HG02884 (cell line): ENCODE measurements around the gene SWAP70.

Experiments
- ATAC-seq: cut with Tn5 transposase; IDR thresholded peaks from one replicate; pipeline ENCODE4 v1.9.1; 2021; ENCODE audit warnings: mild to moderate bottlenecking, moderate library complexity; ENCODE audit not compliant: unreplicated experiment

Gene SWAP70

GRCh38 chr11:9651481-9651880 lies 12.4 kb upstream of the SWAP70 start:
- no peak for ATAC-seq

DNA sequence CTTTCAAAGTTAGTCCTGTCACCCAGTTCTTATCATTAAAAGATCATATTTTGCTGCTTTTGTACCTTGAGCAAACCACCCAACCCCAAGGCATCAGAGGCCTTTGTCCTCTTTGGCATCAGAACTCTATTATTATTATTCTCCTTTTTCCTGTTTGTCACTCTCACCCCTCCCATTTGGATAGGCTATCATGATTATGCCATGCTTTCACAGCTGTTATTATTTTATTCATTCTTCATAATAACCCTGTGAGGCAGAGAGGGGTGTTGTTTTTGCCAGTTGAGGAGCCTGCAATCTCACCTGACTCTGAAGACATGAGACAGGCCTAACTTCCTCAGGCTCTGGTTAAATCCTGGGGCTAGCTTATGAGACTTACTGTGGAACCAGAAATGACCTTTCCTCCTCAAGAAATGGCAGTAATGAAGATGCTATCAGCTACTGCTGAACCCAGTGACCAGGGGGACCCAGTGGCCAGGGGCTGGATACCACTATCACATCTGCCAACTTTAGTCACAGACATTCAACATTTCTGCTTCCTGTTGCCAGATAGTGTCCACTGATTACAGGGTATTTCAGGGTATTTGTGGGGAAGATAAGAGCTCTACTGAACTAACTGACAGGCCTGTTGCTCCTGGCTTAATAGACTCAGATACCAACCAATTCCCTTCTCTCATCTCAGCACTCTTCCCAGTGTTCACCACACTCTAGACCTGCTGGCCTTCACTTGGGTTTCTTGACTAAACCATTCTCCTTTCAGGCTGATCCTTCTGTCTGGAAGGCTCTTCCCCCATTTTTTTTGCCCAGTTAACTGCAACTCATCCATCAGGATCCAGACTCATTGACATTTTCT lies 11.8 kb upstream of the SWAP70 start:
- no peak for ATAC-seq

DNA sequence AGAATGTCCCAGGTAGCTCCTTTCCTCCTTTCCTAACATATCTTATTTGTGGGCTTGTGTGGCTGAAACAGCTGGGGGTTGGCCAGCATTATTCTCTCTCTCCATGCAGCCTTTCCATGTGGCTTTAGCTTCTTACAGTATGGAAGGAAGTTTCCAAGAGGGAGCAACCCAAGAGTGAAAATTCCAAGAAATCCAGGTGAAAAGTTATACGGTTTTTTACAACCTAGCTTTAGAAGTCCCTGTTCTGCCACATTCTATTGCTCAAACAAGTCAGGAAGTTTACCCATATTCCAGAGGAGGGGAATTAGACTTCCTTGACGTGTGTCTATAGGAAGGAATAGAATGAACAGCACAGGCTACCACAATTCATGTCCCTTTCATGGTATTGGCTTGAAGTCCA lies 10.0 kb upstream of the SWAP70 start:
- no peak for ATAC-seq

GRCh38 chr11:9656864-9657263 lies 7.0 kb upstream of the SWAP70 start:
- ATAC-seq: no peak

GRCh38 chr11:9657531-9657930 lies 6.3 kb upstream of the SWAP70 start:
- no peak for ATAC-seq

- no peak for ATAC-seq
Observed at GRCh38 chr11:9660886-9661285, 3.0 kb upstream of the SWAP70 start.

DNA sequence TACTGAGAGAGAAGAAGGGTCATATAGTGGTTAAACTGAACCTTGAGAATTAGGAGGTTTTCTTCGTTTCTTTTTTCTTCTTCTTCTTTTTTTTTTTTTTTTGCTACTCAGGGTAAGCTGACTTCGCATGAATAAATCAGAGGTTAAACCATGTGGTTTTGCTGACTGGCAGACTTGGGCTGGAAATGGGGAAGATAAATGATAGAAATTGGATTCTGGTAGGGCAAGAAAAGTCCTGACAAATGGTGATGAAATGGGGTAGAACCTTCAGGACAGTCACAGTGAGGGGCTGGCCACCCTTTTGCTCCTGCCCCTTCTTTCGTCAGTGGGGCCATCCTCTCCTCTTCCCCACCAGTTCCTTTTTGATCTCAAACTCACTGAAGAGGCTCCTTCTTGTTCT lies 1.6 kb upstream of the SWAP70 start:
- ATAC-seq: no peak

GRCh38 chr11:9664276-9665171 lies 647 bp downstream of the SWAP70 start:
- peak; percentile 31 for ATAC-seq

DNA sequence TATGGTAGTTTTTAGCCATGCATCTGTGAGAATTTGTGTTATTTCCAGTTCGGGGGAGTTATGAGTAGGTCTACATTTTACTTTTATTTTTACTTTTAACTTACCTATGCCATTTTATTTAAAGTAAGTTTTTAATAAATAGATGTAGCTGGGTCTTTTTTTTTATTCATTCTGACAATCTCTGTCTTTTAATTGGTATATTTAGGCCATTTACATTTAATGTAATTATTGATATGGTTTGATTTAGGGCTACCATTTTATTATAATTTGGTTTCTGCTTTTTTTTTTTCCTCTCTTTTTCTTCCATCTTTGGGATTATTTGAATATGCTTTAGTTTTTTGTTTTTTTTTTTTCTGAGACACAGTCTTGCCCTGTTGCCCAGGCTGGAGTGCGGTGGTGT lies 1.9 kb downstream of the SWAP70 start:
- no peak for ATAC-seq

DNA sequence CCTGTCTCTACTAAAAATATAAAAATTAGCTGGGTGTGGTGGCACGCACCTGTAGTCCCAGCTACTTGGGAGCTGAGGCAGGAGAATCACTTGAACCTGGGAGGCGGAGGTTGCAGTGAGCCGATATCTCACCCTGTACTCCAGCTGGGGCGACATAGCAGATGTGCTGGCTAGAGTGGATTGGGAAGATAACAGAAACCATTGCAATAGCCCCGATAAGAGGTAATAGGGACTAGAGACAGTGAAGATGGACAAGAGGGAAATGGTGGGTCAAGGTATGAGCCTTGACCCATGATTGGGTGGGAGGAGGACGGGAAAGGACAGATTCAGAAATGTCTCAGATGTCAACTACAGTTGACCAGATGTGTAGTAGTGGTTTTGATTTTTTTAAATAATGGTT lies 6.1 kb downstream of the SWAP70 start:
- ATAC-seq: no peak

DNA sequence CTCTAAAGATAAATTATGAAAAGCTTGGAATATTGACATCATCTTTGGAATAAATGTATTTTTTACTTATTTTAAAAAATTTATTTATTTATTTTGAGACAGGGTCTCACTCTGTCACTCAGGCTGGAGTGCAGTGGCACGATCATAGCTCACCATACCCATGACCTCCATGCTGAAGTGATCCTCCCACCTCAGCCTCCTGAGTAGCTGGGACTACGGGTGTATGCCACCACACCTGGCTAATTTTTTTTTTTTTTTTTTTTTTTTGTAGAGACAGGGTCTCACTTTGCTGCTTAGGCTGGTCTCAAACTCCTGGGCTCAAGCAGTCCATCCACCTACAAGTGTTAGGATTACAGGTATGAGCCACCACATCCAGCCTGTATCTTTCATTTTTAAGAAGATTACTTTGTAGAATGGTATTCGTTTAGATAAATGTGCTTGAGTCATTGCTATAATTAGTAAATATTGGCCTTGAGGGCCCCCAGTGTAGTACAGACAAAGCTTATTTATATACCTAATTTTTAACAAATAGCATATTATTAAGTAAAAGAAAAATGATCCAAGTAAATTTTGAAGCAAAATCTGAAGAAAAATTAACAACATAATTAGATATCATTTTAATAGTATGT lies 8.5 kb downstream of the SWAP70 start:
- no peak for ATAC-seq

GRCh38 chr11:9672918-9673317 lies 9.0 kb downstream of the SWAP70 start:
- no peak for ATAC-seq

DNA sequence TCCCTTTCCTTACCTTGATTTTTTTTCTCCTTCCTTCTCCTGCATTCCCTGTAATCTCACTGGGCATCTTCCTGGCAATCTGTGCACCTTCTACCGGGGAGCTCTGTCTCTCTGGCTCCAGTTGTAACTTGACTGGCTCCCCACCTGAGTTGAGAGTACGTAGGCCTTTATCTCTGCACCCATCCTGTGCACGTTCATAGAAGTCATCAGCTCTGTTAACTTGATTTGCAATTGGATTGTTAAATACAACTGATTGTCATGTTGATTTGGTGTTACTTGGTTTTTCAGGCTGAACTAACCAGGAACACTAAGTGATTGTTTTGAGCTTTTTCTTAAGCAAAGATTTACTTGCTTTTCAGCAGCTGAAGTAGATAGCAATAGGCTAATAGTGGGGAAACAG lies 11.8 kb downstream of the SWAP70 start:
- ATAC-seq: no peak

DNA sequence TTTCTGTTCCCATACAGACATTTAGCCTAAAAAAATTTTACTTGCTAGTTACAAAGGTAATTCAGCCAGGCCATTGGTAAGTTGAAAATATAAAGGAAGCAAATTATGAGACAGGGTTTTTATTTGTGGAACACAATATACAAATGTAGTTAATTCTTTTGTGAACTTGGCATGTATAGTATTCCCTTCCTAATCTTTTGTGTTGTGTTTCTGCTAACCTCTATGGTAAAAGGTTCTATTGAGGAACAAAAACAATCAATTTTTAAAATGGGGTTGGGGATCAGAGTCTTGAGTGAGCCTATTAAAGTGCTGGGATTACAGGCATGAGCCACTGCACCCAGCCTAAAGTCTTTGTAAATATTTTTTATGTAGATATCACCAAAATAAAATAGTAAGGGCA lies 14.1 kb downstream of the SWAP70 start:
- no peak for ATAC-seq

DNA sequence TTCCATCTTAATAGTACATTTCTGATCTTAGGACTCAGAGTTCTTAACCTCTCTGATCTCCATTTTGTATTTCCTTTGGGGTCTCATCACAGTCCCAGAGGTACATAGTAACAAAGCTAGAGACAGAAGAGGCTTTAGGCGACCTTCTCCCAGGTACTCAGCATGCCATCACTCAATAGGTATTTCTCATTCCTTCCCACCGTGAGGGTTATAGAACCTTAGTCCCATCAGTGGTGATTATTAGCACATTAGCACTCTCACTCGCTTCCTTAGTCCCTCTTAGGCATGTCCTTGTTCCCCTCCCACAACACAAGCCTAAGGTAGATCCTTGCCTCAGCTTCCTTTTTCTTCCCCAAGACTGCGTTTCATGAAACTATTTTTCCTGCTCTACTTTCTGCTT lies 14.7 kb downstream of the SWAP70 start:
- no peak for ATAC-seq

DNA sequence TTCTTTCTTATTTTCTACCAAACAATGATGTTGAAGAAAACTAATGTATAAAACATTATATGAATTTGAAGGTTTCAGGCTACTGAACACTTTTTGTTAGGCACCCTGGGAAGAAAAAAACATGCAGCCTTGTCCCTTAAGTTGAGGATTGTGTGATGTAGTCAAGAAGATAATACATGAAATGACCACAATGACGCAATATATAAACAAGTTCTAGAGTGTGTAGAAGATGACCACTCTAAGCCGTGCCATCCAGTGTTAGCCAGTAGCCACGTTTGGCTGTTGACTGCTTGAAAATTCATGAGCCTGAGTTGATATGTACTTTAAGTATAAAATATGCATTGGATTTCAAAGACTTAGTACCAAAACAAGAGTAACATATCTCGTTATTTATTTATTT lies 16.2 kb downstream of the SWAP70 start:
- ATAC-seq: no peak

DNA sequence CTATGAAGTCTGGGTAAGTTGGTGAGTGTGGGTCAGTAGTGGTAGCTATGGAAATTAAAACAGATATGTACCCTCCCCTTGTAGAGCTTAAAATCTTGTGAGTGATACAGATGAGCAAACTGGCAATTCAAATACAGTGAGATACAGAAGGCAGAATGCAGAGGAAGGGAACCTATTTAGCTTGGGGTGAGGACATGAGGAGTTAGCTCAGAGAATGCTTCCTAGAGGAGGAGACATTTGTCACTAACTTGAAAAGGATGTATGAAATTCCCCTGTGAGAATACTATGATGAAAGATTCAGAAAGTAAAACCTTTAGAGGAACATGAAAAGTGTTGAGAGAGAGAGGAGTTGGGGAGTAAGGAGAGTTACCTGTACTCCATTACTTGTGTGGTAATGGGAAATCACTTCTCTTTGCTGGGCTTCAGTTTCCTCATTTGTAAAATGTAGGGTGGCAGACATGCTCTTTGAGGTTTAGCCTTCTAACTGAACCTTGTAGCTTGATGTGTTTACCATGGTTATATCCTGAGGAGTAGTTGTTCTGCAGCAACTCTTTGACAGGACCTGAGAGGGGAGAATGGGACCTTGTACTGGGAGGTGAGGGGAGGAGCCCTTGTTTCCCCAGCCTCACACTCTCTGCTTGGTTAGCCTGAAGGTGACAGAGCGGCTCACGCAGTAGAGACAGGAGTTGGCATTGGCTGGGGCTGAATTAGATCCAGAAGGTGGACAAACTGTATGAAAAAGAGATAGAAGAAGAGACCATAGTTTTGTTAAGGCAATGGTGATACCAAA lies 17.9 kb downstream of the SWAP70 start:
- no peak for ATAC-seq

DNA sequence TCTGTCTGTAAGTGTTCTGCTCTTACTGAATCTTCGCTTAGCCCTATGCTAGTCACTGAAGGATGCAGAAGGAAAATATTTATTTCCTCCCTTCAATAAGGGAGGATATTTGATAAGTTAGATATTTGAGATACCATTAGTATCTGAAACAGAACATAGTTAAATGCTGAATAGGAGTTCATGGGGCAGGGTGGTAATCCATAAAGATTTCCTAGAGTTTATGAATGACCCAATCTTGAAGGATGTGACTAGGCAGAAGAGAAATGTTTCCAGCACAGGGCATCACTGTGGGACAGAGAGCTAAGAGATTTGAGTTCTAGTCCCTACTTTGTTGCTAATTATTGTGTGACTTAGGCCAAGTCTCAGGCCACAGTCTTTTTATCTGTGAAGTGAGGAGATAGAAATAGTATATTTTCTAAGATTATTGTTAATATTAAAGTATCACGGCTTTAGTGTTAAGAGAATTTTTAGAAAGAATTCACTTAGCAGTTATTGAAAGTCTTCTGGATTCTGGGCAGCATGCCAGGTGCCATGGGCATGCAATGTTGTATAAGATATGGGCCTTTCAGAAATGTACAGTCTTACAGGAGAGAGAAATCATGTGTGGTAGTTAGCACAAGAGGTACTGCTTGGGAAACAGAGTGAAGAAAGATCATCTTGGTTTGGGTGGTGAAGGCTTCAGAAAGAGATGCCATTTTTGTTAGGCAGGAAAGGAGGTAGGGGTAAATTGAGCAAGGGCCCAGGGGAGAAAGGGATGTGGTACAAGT lies 24.0 kb downstream of the SWAP70 start:
- no peak for ATAC-seq

- ATAC-seq: peak; percentile 76
Observed at GRCh38 chr11:9688716-9689511, 25.0 kb downstream of the SWAP70 start.
